HEK293 (cell line): Measurements from ENCODE around the gene ZC3H10.
"Not testable (repeated sequence)": the region's sequence is repeated elsewhere in the genome, so short reads cannot be mapped to it uniquely, and the experiment has no call there.

Experiments used
- CTCF ChIA-PET: fragments of 350-600 bp; formaldehyde crosslinking; extraction: SDS; loops from one replicate; lab custom pipeline; 2021; ENCODE audit warnings: antibody characterized with exemption; lab: Yijun Ruan, JAX
- POLR2A ChIA-PET: fragments of 300-600 bp; formaldehyde crosslinking; extraction: SDS; loops from one replicate; lab custom pipeline; 2020; ENCODE audit warnings: antibody characterized with exemption, inconsistent platforms; lab: Yijun Ruan, JAX
- H3K27ac ChIP-seq: fragments of 200-500 bp; sonication (Bioruptor generic); 2 replicates; pipeline ENCODE4 v1.5.1; 2014; ENCODE audit warnings: low read depth, low read length, control low read depth, inconsistent platforms; ENCODE audit errors: extremely low read depth
- H3K36me3 ChIP-seq, 2 experiments: fragments of 200-500 bp in 1 of 2; sonication (Bioruptor generic) in 1 of 2; 1 replicate in 1 of 2; 2 replicates in 1 of 2; pipeline ENCODE4 v1.5.1; 2014 to 2017; ENCODE audit warnings: inconsistent platforms in 2 of 2, low read length in 2 of 2; ENCODE audit not compliant: control insufficient read depth in 2 of 2, insufficient read depth in 1 of 2
- H3K4me1 ChIP-seq: fragments of 200-500 bp; sonication (Bioruptor generic); 2 replicates; pipeline ENCODE4 v1.5.1; 2014; ENCODE audit warnings: mild to moderate bottlenecking, low read length, inconsistent platforms; ENCODE audit not compliant: control insufficient read depth, insufficient read depth
- H3K4me3 ChIP-seq: 2 replicates; pipeline ENCODE4 v1.5.1; 2011; ENCODE audit warnings: low read depth, mild to moderate bottlenecking, control low read depth, low read length, moderate library complexity
- H3K9me3 ChIP-seq: fragments of 200-500 bp; sonication (Bioruptor generic); 2 replicates; pipeline ENCODE4 v1.5.1; 2014; ENCODE audit warnings: low read depth, low read length, inconsistent platforms; ENCODE audit not compliant: control insufficient read depth, insufficient read depth
- BCL11A ChIP-seq: fragments of 450-650 bp; formaldehyde crosslinking; IDR thresholded peaks from 2 replicates; pipeline ENCODE4 v1.5.1; 2016; ENCODE audit warnings: low read depth, missing biosample characterization, missing genetic modification characterization
- BCL6B ChIP-seq: fragments of 450-650 bp; formaldehyde crosslinking; IDR thresholded peaks from 2 replicates; pipeline ENCODE4 v1.5.1; 2017; ENCODE audit warnings: missing biosample characterization, missing genetic modification characterization
- ELK4 ChIP-seq: IDR thresholded peaks from 2 replicates; pipeline ENCODE4 v1.6.1; 2011; ENCODE audit warnings: mild to moderate bottlenecking, low read depth, low read length, borderline replicate concordance
- GLIS2 ChIP-seq: fragments of 450-650 bp; formaldehyde crosslinking; IDR thresholded peaks from 2 replicates; pipeline ENCODE4 v1.5.1; 2016; ENCODE audit warnings: missing biosample characterization, missing genetic modification characterization
- KLF7 ChIP-seq: fragments of 450-650 bp; formaldehyde crosslinking; IDR thresholded peaks from 2 replicates; pipeline ENCODE4 v1.5.1; 2016; ENCODE audit warnings: missing biosample characterization, missing genetic modification characterization, borderline replicate concordance
- KLF8 ChIP-seq: fragments of 450-650 bp; formaldehyde crosslinking; IDR thresholded peaks from 2 replicates; pipeline ENCODE4 v1.5.1; 2016; ENCODE audit warnings: missing biosample characterization, missing genetic modification characterization
- MYNN ChIP-seq: fragments of 450-650 bp; formaldehyde crosslinking; IDR thresholded peaks from 2 replicates; pipeline ENCODE4 v1.5.1; 2016; ENCODE audit warnings: missing biosample characterization, missing genetic modification characterization, borderline replicate concordance
- PBX3 ChIP-seq: sonication (generic); formaldehyde crosslinking; IDR thresholded peaks from 2 replicates; pipeline ENCODE4 v1.8.1; 2022; ENCODE audit warnings: mild to moderate bottlenecking, moderate library complexity, missing genetic modification reagents
- REPIN1 ChIP-seq: fragments of 450-650 bp; formaldehyde crosslinking; IDR thresholded peaks from 2 replicates; pipeline ENCODE4 v1.5.1; 2017; ENCODE audit warnings: missing biosample characterization, missing genetic modification characterization, low read depth
- SCRT2 ChIP-seq: fragments of 450-650 bp; formaldehyde crosslinking; IDR thresholded peaks from 2 replicates; pipeline ENCODE4 v1.5.1; 2016; ENCODE audit warnings: missing biosample characterization, missing genetic modification characterization
- ZBTB7A ChIP-seq: fragments of 450-650 bp; formaldehyde crosslinking; IDR thresholded peaks from 2 replicates; pipeline ENCODE4 v1.5.1; 2016; ENCODE audit warnings: low read depth, missing biosample characterization, missing genetic modification characterization
- ZFHX2 ChIP-seq: fragments of 450-650 bp; formaldehyde crosslinking; conservative IDR thresholded peaks from 2 replicates; pipeline ENCODE4 v1.5.1; 2016; ENCODE audit warnings: missing biosample characterization, missing genetic modification characterization
- ZNF239 ChIP-seq: fragments of 450-650 bp; formaldehyde crosslinking; IDR thresholded peaks from 2 replicates; pipeline ENCODE4 v1.5.1; 2016; ENCODE audit warnings: missing biosample characterization, missing genetic modification characterization
- ZNF292 ChIP-seq: fragments of 450-650 bp; formaldehyde crosslinking; IDR thresholded peaks from 2 replicates; pipeline ENCODE4 v1.5.1; 2016; ENCODE audit warnings: low read depth, missing biosample characterization, missing genetic modification characterization, borderline replicate concordance
- ZNF335 ChIP-seq: fragments of 450-650 bp; formaldehyde crosslinking; conservative IDR thresholded peaks from 2 replicates; pipeline ENCODE4 v1.5.1; 2016; ENCODE audit warnings: missing biosample characterization, missing genetic modification characterization
- ZNF362 ChIP-seq: fragments of 450-650 bp; formaldehyde crosslinking; IDR thresholded peaks from 2 replicates; pipeline ENCODE4 v1.5.1; 2016; ENCODE audit warnings: missing biosample characterization, missing genetic modification characterization
- ZNF366 ChIP-seq: fragments of 450-650 bp; formaldehyde crosslinking; conservative IDR thresholded peaks from 2 replicates; pipeline ENCODE4 v1.5.1; 2016; ENCODE audit warnings: missing biosample characterization, missing genetic modification characterization
- ZNF449 ChIP-seq: fragments of 450-650 bp; formaldehyde crosslinking; IDR thresholded peaks from 2 replicates; pipeline ENCODE4 v1.5.1; 2017; ENCODE audit warnings: missing biosample characterization, mild to moderate bottlenecking, missing genetic modification characterization, moderate library complexity
- ZNF558 ChIP-seq: fragments of 450-650 bp; formaldehyde crosslinking; IDR thresholded peaks from 2 replicates; pipeline ENCODE4 v1.5.1; 2016; ENCODE audit warnings: missing biosample characterization, missing genetic modification characterization
- ZNF623 ChIP-seq: fragments of 450-650 bp; formaldehyde crosslinking; IDR thresholded peaks from 2 replicates; pipeline ENCODE4 v1.5.1; 2016; ENCODE audit warnings: missing biosample characterization, missing genetic modification characterization
- ZXDB ChIP-seq: fragments of 450-650 bp; formaldehyde crosslinking; IDR thresholded peaks from 2 replicates; pipeline ENCODE4 v1.5.1; 2016; ENCODE audit warnings: missing biosample characterization, missing genetic modification characterization

Gene ZC3H10

GRCh38 chr12:56117082-56117706 lies 872 bp upstream of the ZC3H10 start:
- POLR2A ChIA-PET, result interaction anchor here (0.6 to 6.1 kb wide), 22 partner anchors 9 to 378 kb away, joined by 3 to 165 read pairs (median 8); partner anchors contain the start of genes ANKRD52, CNPY2, ESYT1 and MYL6
- H3K27ac ChIP-seq, result peak overlapping the region; percentile 99
- H3K9me3 ChIP-seq, result not testable (repeated sequence)
- CTCF ChIA-PET, result interaction anchor here (0.6 to 5.0 kb wide), 12 partner anchors 8 to 597 kb away, joined by 3 to 86 read pairs (median 4); partner anchors contain the start of genes ERBB3, ESYT1, PA2G4 and SMARCC2
- peak; percentile 67; the same call in 1 of the 2 replicates for TF ChIP-seq SCRT2 (tag by site-specific recombination)
- TF ChIP-seq, all 188 proteins: peak for 1; not testable (repeated sequence) for 187
- H3K36me3 ChIP-seq, result peaks cover 3 to 58% of the 10 kb centered on the region in 2 experiments; a peak in 2 of 3 replicates
- H3K4me1 ChIP-seq, result not testable (repeated sequence)
- H3K4me3 ChIP-seq, result peak overlapping the region; percentile 69

- peak overlapping the region; percentile 42; the same call in 1 of the 2 replicates for H3K27ac ChIP-seq
- H3K9me3 ChIP-seq, result no peaks in the 10 kb centered on the region
- peaks cover 5% of the 10 kb centered on the region for H3K4me1 ChIP-seq
- peak; percentile 33; the same call in 1 of the 2 replicates for TF ChIP-seq PBX3 (CRISPR knock-in tag)
- TF ChIP-seq ELK4, result no peak; the same call in 1 of the 2 replicates
- H3K36me3 ChIP-seq, result peaks cover 0 to 54% of the 10 kb centered on the region in 2 experiments; a peak in 1 of 3 replicates
- H3K4me3 ChIP-seq, result peak overlapping the region; percentile 78
- ChIA-PET POLR2A (interaction anchor here (0.6 to 6.1 kb wide), 25 partner anchors 9 to 241 kb away, joined by 3 to 165 read pairs (median 7); partner anchors contain the start of genes ANKRD52, CNPY2, COQ10A and CS), CTCF (interaction anchor here (0.5 to 5.0 kb wide), 32 partner anchors 9 to 1111 kb away, joined by 3 to 86 read pairs (median 4); partner anchors contain the start of genes ERBB3, ESYT1, MYL6 and PA2G4)
These were observed 757 bp downstream of the ZC3H10 start for GRCh38 chr12:56118688-56119357.

GRCh38 chr12:56119361-56119796 lies 1.3 kb downstream of the ZC3H10 start:
- no peak overlapping the region for H3K27ac ChIP-seq
- POLR2A ChIA-PET, result interaction anchor here (1.1 to 6.1 kb wide), 10 partner anchors 8 to 197 kb away, joined by 4 to 165 read pairs (median 22); partner anchors contain the start of genes ANKRD52, CNPY2, ESYT1 and MYL6
- peaks cover 5% of the 10 kb centered on the region for H3K4me1 ChIP-seq
- CTCF ChIA-PET, result interaction anchor here (0.6 to 5.0 kb wide), 35 partner anchors 9 to 993 kb away, joined by 3 to 86 read pairs (median 4); partner anchors contain the start of genes ESYT1, MYL6, PA2G4 and RNF41
- peak overlapping the region; percentile 78; the same call in 1 of the 2 replicates for H3K4me3 ChIP-seq
- H3K9me3 ChIP-seq, result no peaks in the 10 kb centered on the region
- H3K36me3 ChIP-seq, result peaks cover 0 to 50% of the 10 kb centered on the region in 2 experiments; a peak in 1 of 3 replicates
- TF ChIP-seq ZNF335 (tag by site-specific recombination), result 0 out of 2 replicates have a peak, but pooled peaks have one; percentile 19
- no peak for TF ChIP-seq KLF7 (tag by site-specific recombination)
- TF ChIP-seq ZNF239 (tag by site-specific recombination), result no peak
- no peak for TF ChIP-seq ZNF292
- peak; percentile 26; the same call in 1 of the 2 replicates for TF ChIP-seq ZFHX2 (tag by site-specific recombination)
- TF ChIP-seq BCL6B, result no peak
- no peak for TF ChIP-seq ZNF449 (tag by site-specific recombination)
- TF ChIP-seq KLF8, result peak; percentile 40; the same call in 1 of the 2 replicates
- no peak for TF ChIP-seq MYNN
- peak; percentile 72 for TF ChIP-seq GLIS2 (tag by site-specific recombination)
- TF ChIP-seq BCL11A (tag by site-specific recombination), result no peak; the same call in 1 of the 2 replicates
- no peak for TF ChIP-seq ZNF362
- no peak for TF ChIP-seq ZNF623
- TF ChIP-seq REPIN1 (tag by site-specific recombination), result no peak
- peak; percentile 72 for TF ChIP-seq ZXDB (tag by site-specific recombination)
- TF ChIP-seq ZBTB7A, result no peak
- 0 out of 2 replicates have a peak, but pooled peaks have one; percentile 31 for TF ChIP-seq ZNF366 (tag by site-specific recombination)
- no peak for TF ChIP-seq ZNF558 (tag by site-specific recombination)
